Muscle of leg (tissue), 11 donors: ENCODE data around the gene YWHAB. TPM values are rescaled to one million over a fixed set of nuclear protein-coding genes. Genes with fewer than 3 reads are reported as not detected.

Source experiments
- DNase-seq: peaks from one replicate; pipeline ENCODE4 v3.0.0; 2013
- H3K27ac ChIP-seq: one replicate; pipeline ENCODE4 v1.5.1; 2013; ENCODE audit warnings: mild to moderate bottlenecking, low read length, control low read depth
- H3K27me3 ChIP-seq: one replicate; pipeline ENCODE4 v1.6.1; 2013; ENCODE audit warnings: low read length; ENCODE audit not compliant: control insufficient read depth, insufficient read depth
- H3K36me3 ChIP-seq: one replicate; pipeline ENCODE4 v1.6.1; 2013; ENCODE audit warnings: low read length; ENCODE audit not compliant: control insufficient read depth, insufficient read depth
- H3K4me1 ChIP-seq: one replicate; pipeline ENCODE4 v1.6.1; 2013; ENCODE audit warnings: low read length; ENCODE audit not compliant: control insufficient read depth, insufficient read depth
- H3K4me3 ChIP-seq: one replicate; pipeline ENCODE4 v1.5.1; 2013; ENCODE audit warnings: low read length, control low read depth
- H3K9me3 ChIP-seq: replicated peaks from 2 replicates; pipeline ENCODE4 v1.6.1; 2013; ENCODE audit warnings: low read depth, low read length; ENCODE audit not compliant: control insufficient read depth
- WGBS: methylation state at CpG from one replicate; pipeline ENCODE4 v1.1.5; 2013; ENCODE audit warnings: missing lambda C conversion rate; ENCODE audit not compliant: insufficient coverage; 5-methylcytosine and 5-hydroxymethylcytosine counted together
- polyA plus RNA-seq, 8 donors: library from polyadenylated mRNA; unstranded; fragments of 120-200 nt; gene quantifications; one replicate each; pipeline versions ENCODE4 v1.2.1 to v1.2.3, GENCODE V29; 2013; ENCODE audit warnings: inconsistent platforms in 1 of 8, low replicate concordance in 1 of 8; ENCODE audit not compliant: insufficient read length in 8 of 8, insufficient read depth in 1 of 8
- total RNA-seq: library from RNA; stranded (reverse); fragments of 120-200 nt; gene quantifications from one replicate; pipeline ENCODE4 v1.2.4, GENCODE V29; 2013

YWHAB gene
- total and polyA plus RNA-seq, 9 donors: 62.7 to 129 (median 108) TPM

DNA sequence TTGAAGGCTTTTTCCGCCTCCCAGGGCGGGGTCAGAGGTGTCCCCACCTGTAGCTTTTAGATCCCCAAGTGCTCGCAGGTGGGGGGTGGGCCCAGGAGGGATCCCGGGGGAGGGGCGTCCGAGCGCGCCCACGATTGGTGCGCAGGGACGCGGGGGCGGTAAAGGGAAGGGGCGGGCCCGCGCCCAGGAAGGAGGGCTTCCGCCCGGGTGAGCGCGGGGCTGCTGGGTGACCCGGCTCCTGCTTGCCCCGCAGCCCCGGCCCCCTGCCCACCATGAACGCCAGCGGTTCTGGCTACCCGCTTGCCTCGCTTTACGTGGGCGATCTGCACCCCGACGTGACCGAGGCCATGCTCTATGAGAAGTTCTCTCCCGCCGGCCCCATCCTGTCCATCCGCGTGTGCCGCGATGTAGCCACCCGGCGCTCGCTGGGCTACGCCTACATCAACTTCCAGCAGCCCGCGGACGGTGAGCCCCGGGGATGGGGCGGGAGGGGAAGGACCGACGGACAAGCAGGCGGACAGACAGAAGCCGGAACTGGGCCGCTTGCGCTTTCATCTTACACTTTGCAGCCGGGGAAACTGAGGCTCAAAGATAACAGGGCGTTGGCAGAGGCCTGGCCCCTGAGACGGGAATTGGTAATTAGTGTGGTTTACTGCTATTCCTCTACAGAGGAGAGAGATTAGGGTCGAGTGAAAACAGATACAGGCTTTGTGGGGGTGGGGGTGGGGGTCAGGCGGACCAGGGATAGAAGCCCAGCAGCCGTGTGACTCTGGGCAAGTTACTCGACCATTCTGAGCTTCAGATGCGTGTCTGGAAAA is 24.6 kb downstream of the YWHAB start, which contains the start of gene PABPC1L:
TSS of gene PABPC1L (plus strand) at position 189 of the 818 bp plus-strand sequence. CDS start at position 273, 84 bp downstream.
- no peaks in the 10 kb centered on the region for H3K27me3 ChIP-seq
- no peaks in the 10 kb centered on the region for H3K9me3 ChIP-seq
- H3K4me1 ChIP-seq: peaks cover 10% of the 10 kb centered on the region
- 2% methylated on average over 58 of the region's 61 CpGs for WGBS
- peak within 1 kb of the TSS; percentile 68 for H3K4me3 ChIP-seq
- H3K27ac ChIP-seq: no peak within 1 kb of the TSS
- peaks cover 22% of the 10 kb centered on the region for H3K36me3 ChIP-seq
- peak; percentile 67 for DNase-seq

- peak overlapping the region; percentile 68 for H3K4me3 ChIP-seq
Observed at GRCh38 chr20:44910690-44911262, 25.3 kb downstream of the YWHAB start.

DNA sequence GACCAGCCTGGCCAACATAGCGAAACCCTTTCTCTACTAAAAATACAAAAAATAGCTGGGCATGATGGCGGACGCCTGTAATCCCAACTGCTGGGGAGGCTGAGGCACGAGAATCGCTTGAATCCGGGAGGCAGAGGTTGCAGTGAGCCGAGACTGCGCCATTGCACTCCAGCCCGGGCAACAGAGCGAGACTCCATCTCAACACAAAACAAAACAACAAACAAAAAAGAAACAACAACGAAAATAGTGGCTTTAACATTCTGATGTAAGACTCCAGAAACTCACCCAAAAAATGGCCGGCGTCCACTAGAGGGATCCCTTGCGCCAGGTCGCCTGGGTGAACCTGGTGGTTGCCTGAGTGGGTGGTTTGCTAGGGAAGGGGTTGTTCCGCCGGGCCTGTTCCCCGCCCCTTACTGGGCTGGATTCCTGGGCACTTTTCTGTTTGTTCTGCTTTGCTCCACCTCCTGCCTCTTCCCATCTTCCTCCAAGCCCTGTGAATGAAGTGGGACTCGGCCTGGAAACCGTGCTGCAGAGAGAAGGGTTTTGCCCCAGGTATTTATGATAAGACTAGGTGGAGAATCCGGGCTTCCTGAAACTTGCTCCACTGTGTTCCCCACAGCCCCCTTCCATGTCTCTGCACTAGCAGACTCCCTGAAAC is 25.9 kb downstream of the YWHAB start:
- no peak overlapping the region for H3K27ac ChIP-seq
- no peaks in the 10 kb centered on the region for H3K9me3 ChIP-seq
- H3K4me1 ChIP-seq: peaks cover 10% of the 10 kb centered on the region
- no peak for DNase-seq
- WGBS: 70% methylated on average over 9 of the region's 21 CpGs
- no peak overlapping the region for H3K4me3 ChIP-seq
- H3K36me3 ChIP-seq: peaks cover 12% of the 10 kb centered on the region
- no peaks in the 10 kb centered on the region for H3K27me3 ChIP-seq

More at GRCh38 chr20:44910690-44911262, 25.3 kb downstream of the YWHAB start:
- peaks cover 17% of the 10 kb centered on the region for H3K36me3 ChIP-seq
- DNase-seq: no peak
- H3K9me3 ChIP-seq: no peaks in the 10 kb centered on the region
- peaks cover 10% of the 10 kb centered on the region for H3K4me1 ChIP-seq
- 43% methylated on average over 7 of the region's 17 CpGs for WGBS
- H3K27ac ChIP-seq: no peak overlapping the region
- no peaks in the 10 kb centered on the region for H3K27me3 ChIP-seq

GRCh38 chr20:44912189-44912588 is 26.7 kb downstream of the YWHAB start:
- Histone ChIP-seq H3K27ac (no peak overlapping the region), H3K4me1 (peaks cover 10% of the 10 kb centered on the region), H3K27me3 (no peaks in the 10 kb centered on the region), H3K4me3 (no peak overlapping the region), H3K9me3 (no peaks in the 10 kb centered on the region), H3K36me3 (peaks cover 8% of the 10 kb centered on the region)
- 92% methylated on average over 1 of the region's 2 CpGs for WGBS
- DNase-seq: no peak

DNA sequence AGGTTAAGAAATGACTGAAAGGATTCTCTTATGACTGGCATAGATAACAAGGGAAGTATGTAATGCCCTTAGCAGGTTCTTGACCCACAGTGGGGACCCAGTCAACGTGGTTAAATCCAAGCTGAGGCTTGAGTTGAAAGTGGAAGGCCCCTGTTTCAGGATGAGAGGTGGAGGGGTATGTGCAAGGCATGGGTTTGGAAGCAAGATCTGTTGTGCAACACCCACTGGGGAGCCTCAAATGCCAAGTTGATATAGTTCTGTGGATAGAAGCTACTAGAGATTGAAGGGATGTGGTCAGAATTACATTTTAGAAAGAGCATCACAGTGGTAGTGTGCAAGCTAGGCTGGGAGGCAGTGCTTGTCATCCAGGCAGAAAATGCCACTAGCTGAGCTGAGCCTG is 29.4 kb downstream of the YWHAB start:
- Histone ChIP-seq H3K27me3 (no peaks in the 10 kb centered on the region), H3K4me1 (peaks cover 8% of the 10 kb centered on the region), H3K27ac (no peak overlapping the region), H3K36me3 (peaks cover 8% of the 10 kb centered on the region), H3K4me3 (no peak overlapping the region), H3K9me3 (no peaks in the 10 kb centered on the region)
- no peak for DNase-seq
- WGBS: 75% methylated on average over 1 of the region's 1 CpG

GRCh38 chr20:44916586-44916985 is 31.1 kb downstream of the YWHAB start:
- H3K4me3 ChIP-seq: no peak overlapping the region
- DNase-seq: no peak
- 93% methylated on average over 11 of the region's 12 CpGs for WGBS
- no peaks in the 10 kb centered on the region for H3K4me1 ChIP-seq
- peaks cover 8% of the 10 kb centered on the region for H3K36me3 ChIP-seq
- H3K27ac ChIP-seq: no peak overlapping the region
- no peaks in the 10 kb centered on the region for H3K27me3 ChIP-seq
- no peaks in the 10 kb centered on the region for H3K9me3 ChIP-seq

GRCh38 chr20:44917399-44917798 is 31.9 kb downstream of the YWHAB start:
- H3K27me3 ChIP-seq: no peaks in the 10 kb centered on the region
- WGBS: no CpG with 5 or more reads among the region's 2 CpGs
- no peak for DNase-seq
- no peak overlapping the region for H3K27ac ChIP-seq
- H3K4me3 ChIP-seq: no peak overlapping the region
- no peaks in the 10 kb centered on the region for H3K4me1 ChIP-seq
- H3K36me3 ChIP-seq: peaks cover 10% of the 10 kb centered on the region
- no peaks in the 10 kb centered on the region for H3K9me3 ChIP-seq

GRCh38 chr20:44918342-44918741 is 32.8 kb downstream of the YWHAB start:
- 100% methylated on average over 1 of the region's 3 CpGs for WGBS
- no peak for DNase-seq
- Histone ChIP-seq H3K36me3 (peaks cover 10% of the 10 kb centered on the region), H3K27me3 (no peaks in the 10 kb centered on the region), H3K4me3 (no peak overlapping the region), H3K27ac (no peak overlapping the region), H3K9me3 (no peaks in the 10 kb centered on the region), H3K4me1 (no peaks in the 10 kb centered on the region)

DNA sequence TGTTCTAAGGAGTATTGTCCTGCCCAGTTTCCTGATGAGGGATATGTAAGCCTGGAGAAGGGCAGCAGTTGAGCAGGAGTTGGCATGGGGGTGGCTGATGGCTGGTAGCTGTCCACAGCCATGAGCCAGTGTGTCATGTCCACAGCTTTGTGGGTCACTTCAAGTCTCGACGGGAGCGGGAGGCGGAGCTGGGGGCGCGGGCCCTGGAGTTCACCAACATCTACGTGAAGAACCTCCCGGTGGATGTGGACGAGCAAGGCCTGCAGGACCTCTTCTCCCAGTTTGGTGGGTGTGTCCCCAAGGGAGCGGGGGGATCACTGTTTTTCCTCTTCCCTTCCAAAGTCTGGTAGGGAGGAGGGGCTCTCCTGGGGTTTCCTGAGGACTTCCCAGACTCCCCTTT is 33.3 kb downstream of the YWHAB start:
- Histone ChIP-seq H3K27me3 (no peaks in the 10 kb centered on the region), H3K4me1 (no peaks in the 10 kb centered on the region), H3K36me3 (peaks cover 10% of the 10 kb centered on the region), H3K27ac (no peak overlapping the region), H3K4me3 (no peak overlapping the region), H3K9me3 (no peaks in the 10 kb centered on the region)
- DNase-seq: no peak
- WGBS: 88% methylated on average over 4 of the region's 10 CpGs

- no peak overlapping the region for H3K27ac ChIP-seq
- H3K36me3 ChIP-seq: peaks cover 13% of the 10 kb centered on the region
- DNase-seq: no peak
- no peaks in the 10 kb centered on the region for H3K27me3 ChIP-seq
- no peak overlapping the region for H3K4me3 ChIP-seq
- 98% methylated on average over 14 of the region's 14 CpGs for WGBS
- H3K4me1 ChIP-seq: no peaks in the 10 kb centered on the region
- no peaks in the 10 kb centered on the region for H3K9me3 ChIP-seq
Observed at GRCh38 chr20:44921447-44921846, 35.9 kb downstream of the YWHAB start.
